Stimulated activated CD4-positive, alpha-beta T cell treated with anti-CD3 and anti-CD28 coated beads, Interleukin-4, amount 100 ng/mL, for 1 hour (primary cell): ENCODE results near the gene FHAD1.
"Not testable (repeated sequence)": the region's sequence is repeated elsewhere in the genome, so short reads cannot be mapped to it uniquely, and the experiment has no call there.

Experiments used
- DNase-seq: peaks from one replicate; pipeline ENCODE4 v3.0.0-alpha.2; 2020

FHAD1 gene

GRCh38 chr1:15277933-15278332 lies 30.9 kb downstream of the FHAD1 start:
- no peak for DNase-seq

- DNase-seq, result no peak
Observed at GRCh38 chr1:15279576-15280230, 32.7 kb downstream of the FHAD1 start.

- DNase-seq, result no peak
Observed at GRCh38 chr1:15280416-15280815, 33.4 kb downstream of the FHAD1 start.

GRCh38 chr1:15282038-15282437 lies 35.0 kb downstream of the FHAD1 start:
- DNase-seq, result no peak

GRCh38 chr1:15282810-15283474 lies 35.9 kb downstream of the FHAD1 start:
- DNase-seq, result no peak

GRCh38 chr1:15283526-15283925 lies 36.5 kb downstream of the FHAD1 start:
- no peak for DNase-seq

- no peak for DNase-seq
Observed at GRCh38 chr1:15286452-15286851, 39.4 kb downstream of the FHAD1 start.

- DNase-seq, result no peak
Observed at GRCh38 chr1:15287035-15287979, 40.3 kb downstream of the FHAD1 start.

- DNase-seq, result no peak
Observed at GRCh38 chr1:15288173-15288926, 41.3 kb downstream of the FHAD1 start.

- DNase-seq, result no peak
Observed at GRCh38 chr1:15289251-15289651, 42.2 kb downstream of the FHAD1 start.

- no peak for DNase-seq
Observed at GRCh38 chr1:15290382-15290781, 43.4 kb downstream of the FHAD1 start.

GRCh38 chr1:15295696-15296095 lies 48.7 kb downstream of the FHAD1 start:
- DNase-seq, result no peak

GRCh38 chr1:15296585-15297321 lies 49.7 kb downstream of the FHAD1 start:
- no peak for DNase-seq

GRCh38 chr1:15297975-15298374 lies 51.0 kb downstream of the FHAD1 start:
- not testable (repeated sequence) for DNase-seq

GRCh38 chr1:15299179-15299578 lies 52.2 kb downstream of the FHAD1 start:
- no peak for DNase-seq

GRCh38 chr1:15299806-15300205 lies 52.8 kb downstream of the FHAD1 start:
- no peak for DNase-seq

- no peak for DNase-seq
Observed at GRCh38 chr1:15303935-15304334, 56.9 kb downstream of the FHAD1 start.

- peak; percentile 76 for DNase-seq
Observed at GRCh38 chr1:15304708-15305467, 57.9 kb downstream of the FHAD1 start.

- no peak for DNase-seq
Observed at GRCh38 chr1:15305468-15305770, 58.4 kb downstream of the FHAD1 start.

GRCh38 chr1:15306352-15306751 lies 59.3 kb downstream of the FHAD1 start:
- not testable (repeated sequence) for DNase-seq

GRCh38 chr1:15308135-15308534 lies 61.1 kb downstream of the FHAD1 start:
- DNase-seq, result no peak

GRCh38 chr1:15308621-15309027 lies 61.6 kb downstream of the FHAD1 start:
- no peak for DNase-seq
